GM23338 (cell line): ENCODE results near the gene TOM1L1. TPM values are rescaled to one million over a fixed set of nuclear protein-coding genes. Genes with fewer than 3 reads are reported as not detected.

Experiments used
- ATAC-seq: fragments of 200-7000 bp; cut with Tn5 transposase; 3 replicates; pipeline ENCODE4 v1.9.1; 2020
- DNase-seq: peaks from one replicate; pipeline ENCODE4 v3.0.0-alpha.2; 2015; ENCODE audit warnings: low spot score
- H2AFZ ChIP-seq: fragments of 200-600 bp; sonication (generic); 2 replicates; pipeline ENCODE4 v1.8.0; 2016; ENCODE audit warnings: antibody characterized with exemption, mild to moderate bottlenecking, moderate library complexity
- H3F3A ChIP-seq: fragments of 200-600 bp; sonication (generic); replicated peaks from 2 replicates; pipeline ENCODE4 v1.8.0; 2017; ENCODE audit warnings: antibody characterized with exemption, mixed run types, low read depth
- H3K27ac ChIP-seq: fragments of 200-600 bp; sonication (generic); 2 replicates; pipeline ENCODE4 v1.6.1; 2016; ENCODE audit warnings: low read depth
- H3K27me3 ChIP-seq: fragments of 200-600 bp; sonication (generic); 2 replicates; pipeline ENCODE4 v1.8.0; 2016; ENCODE audit warnings: mild to moderate bottlenecking, mixed run types, moderate library complexity; ENCODE audit not compliant: insufficient read depth
- H3K36me3 ChIP-seq: fragments of 200-600 bp; sonication (generic); 2 replicates; pipeline ENCODE4 v1.8.0; 2016; ENCODE audit warnings: mild to moderate bottlenecking; ENCODE audit not compliant: insufficient read depth
- H3K4me1 ChIP-seq: fragments of 200-600 bp; sonication (generic); 2 replicates; pipeline ENCODE4 v1.8.0; 2016; ENCODE audit warnings: mild to moderate bottlenecking, moderate library complexity; ENCODE audit not compliant: insufficient read depth
- H3K4me2 ChIP-seq: fragments of 200-600 bp; sonication (generic); 2 replicates; pipeline ENCODE4 v1.7.1; 2017; ENCODE audit warnings: mixed run types
- H3K4me3 ChIP-seq: fragments of 200-600 bp; sonication (generic); 2 replicates; pipeline ENCODE4 v1.6.1; 2016; ENCODE audit warnings: mixed run types
- H3K79me2 ChIP-seq: fragments of 200-600 bp; sonication (generic); replicated peaks from 2 replicates; pipeline ENCODE4 v1.8.0; 2017; ENCODE audit warnings: mild to moderate bottlenecking; ENCODE audit not compliant: insufficient read depth
- H3K9me2 ChIP-seq: fragments of 200-600 bp; sonication (generic); 2 replicates; pipeline ENCODE4 v1.8.0; 2017; ENCODE audit not compliant: insufficient read depth
- H4K20me1 ChIP-seq: fragments of 200-600 bp; sonication (generic); replicated peaks from 2 replicates; pipeline ENCODE4 v1.8.0; 2017; ENCODE audit warnings: mild to moderate bottlenecking; ENCODE audit not compliant: insufficient read depth
- H3K27ac Mint-ChIP-seq: 2 replicates; pipeline ENCODE4 v1.8.0; 2020; ENCODE audit warnings: inconsistent platforms, mild to moderate bottlenecking, moderate library complexity, mixed read lengths
- H3K27me3 Mint-ChIP-seq: 3 replicates; pipeline ENCODE4 v1.8.0; 2022; ENCODE audit warnings: low read depth, mild to moderate bottlenecking, moderate library complexity, mixed read lengths, inconsistent platforms; ENCODE audit not compliant: insufficient read depth, poor library complexity
- H3K36me3 Mint-ChIP-seq: 3 replicates; pipeline ENCODE4 v1.8.0; 2021; ENCODE audit warnings: low read depth, mild to moderate bottlenecking, inconsistent platforms, moderate library complexity, mixed read lengths
- H3K4me1 Mint-ChIP-seq: 3 replicates; pipeline ENCODE4 v1.8.0; 2020; ENCODE audit warnings: mild to moderate bottlenecking, inconsistent platforms, mixed read lengths
- H3K4me3 Mint-ChIP-seq: 3 replicates; pipeline ENCODE4 v1.8.0; 2021; ENCODE audit warnings: moderate library complexity, mild to moderate bottlenecking, inconsistent platforms, mixed read lengths
- H3K9me3 Mint-ChIP-seq: 3 replicates; pipeline ENCODE4 v1.8.0; 2020; ENCODE audit warnings: moderate library complexity, mild to moderate bottlenecking, inconsistent platforms, mixed read lengths
- EZH2phosphoT487 ChIP-seq: fragments of 200-600 bp; sonication (generic); IDR thresholded peaks from one replicate; pipeline ENCODE4 v1.8.1; 2018; ENCODE audit warnings: antibody characterized with exemption; ENCODE audit not compliant: unreplicated experiment
- JUNB ChIP-seq: IDR thresholded peaks from one replicate; pipeline ENCODE4 v1.6.1; 2016; ENCODE audit warnings: antibody characterized with exemption; ENCODE audit not compliant: unreplicated experiment
- ZNF114 ChIP-seq: fragments of 250-450 bp; sonication (Bioruptor Pico); IDR thresholded peaks from 2 replicates; pipeline ENCODE4 v1.5.0; 2020; ENCODE audit warnings: mild to moderate bottlenecking, moderate library complexity
- ZNF331 ChIP-seq: fragments of 250-450 bp; sonication (Bioruptor Pico); IDR thresholded peaks from 2 replicates; pipeline ENCODE4 v1.5.0; 2020; ENCODE audit warnings: low read depth, mild to moderate bottlenecking, moderate library complexity
- polyA plus RNA-seq: library from polyadenylated mRNA; unstranded; fragments of >200 nt; fragmentation: Nextera tagmentation; extraction: Ambion mirVana; gene quantifications from 2 replicates; pipeline ENCODE4 v1.2.1, GENCODE V29; 2016
- total RNA-seq: library from RNA; depleted of rRNA; stranded (reverse); fragments of >200 nt; shearing (Covaris generic); gene quantifications from 2 replicates; pipeline ENCODE4 v1.2.3, GENCODE V29; 2014
- TF ChIP-seq, protein P1 (sequence below): IDR thresholded peaks from one replicate; pipeline ENCODE4 v1.6.1; 2018; ENCODE audit warnings: antibody characterized with exemption; ENCODE audit not compliant: unreplicated experiment
- TF ChIP-seq, protein P2 (sequence below), 2 experiments: fragments of 200-600 bp in 1 of 2; sonication (generic) in 1 of 2; conservative IDR thresholded peaks; 2 replicates each; pipeline versions ENCODE4 v1.5.1 to v1.6.1; 2016 to 2017; ENCODE audit warnings: antibody characterized with exemption in 2 of 2, low read depth in 2 of 2, mild to moderate bottlenecking in 2 of 2, moderate library complexity in 1 of 2

TOM1L1 gene
- total and polyA plus RNA-seq, 2 experiments from 2014 or later = 46.8 to 58.0 TPM

DNA sequence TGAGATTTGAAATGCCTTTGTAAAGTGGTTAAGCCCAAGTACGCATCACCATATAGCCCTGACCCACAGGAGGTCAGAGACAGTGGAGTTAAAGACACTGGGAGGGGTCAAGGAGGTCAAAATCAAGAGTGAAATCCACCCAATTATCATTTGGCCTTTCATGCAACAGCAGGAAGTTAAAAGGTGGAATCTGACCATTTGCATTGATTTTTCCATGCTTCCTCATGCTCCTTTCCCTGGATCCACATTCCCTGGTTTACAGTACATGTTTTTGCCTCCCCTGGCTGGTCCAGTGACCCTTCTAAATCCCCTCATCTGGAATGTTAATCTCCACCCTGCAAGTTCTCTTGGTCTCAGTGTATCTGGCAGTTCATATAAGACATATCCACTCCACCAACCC lies 36.6 kb upstream of the TOM1L1 start:
- Histone ChIP-seq H3K4me2 (no peak overlapping the region), H2AFZ (no peak overlapping the region), H3K27me3 (no peaks in the 10 kb centered on the region), H4K20me1 (no peaks in the 10 kb centered on the region), H3K27ac (no peak overlapping the region), H3K4me3 (no peak overlapping the region), H3F3A (no peaks in the 10 kb centered on the region), H3K79me2 (no peaks in the 10 kb centered on the region), H3K36me3 (no peaks in the 10 kb centered on the region), H3K9me2 (0 out of 2 replicates have a peak, but pooled peaks cover 12% of the 10 kb centered on the region), H3K4me1 (no peaks in the 10 kb centered on the region)
- ATAC-seq (no peak), DNase-seq (no peak)
- no peak for TF ChIP-seq EZH2phosphoT487
- TF ChIP-seq JUNB = no peak
- TF ChIP-seq ZNF114 = no peak
- TF ChIP-seq, protein P1, sequence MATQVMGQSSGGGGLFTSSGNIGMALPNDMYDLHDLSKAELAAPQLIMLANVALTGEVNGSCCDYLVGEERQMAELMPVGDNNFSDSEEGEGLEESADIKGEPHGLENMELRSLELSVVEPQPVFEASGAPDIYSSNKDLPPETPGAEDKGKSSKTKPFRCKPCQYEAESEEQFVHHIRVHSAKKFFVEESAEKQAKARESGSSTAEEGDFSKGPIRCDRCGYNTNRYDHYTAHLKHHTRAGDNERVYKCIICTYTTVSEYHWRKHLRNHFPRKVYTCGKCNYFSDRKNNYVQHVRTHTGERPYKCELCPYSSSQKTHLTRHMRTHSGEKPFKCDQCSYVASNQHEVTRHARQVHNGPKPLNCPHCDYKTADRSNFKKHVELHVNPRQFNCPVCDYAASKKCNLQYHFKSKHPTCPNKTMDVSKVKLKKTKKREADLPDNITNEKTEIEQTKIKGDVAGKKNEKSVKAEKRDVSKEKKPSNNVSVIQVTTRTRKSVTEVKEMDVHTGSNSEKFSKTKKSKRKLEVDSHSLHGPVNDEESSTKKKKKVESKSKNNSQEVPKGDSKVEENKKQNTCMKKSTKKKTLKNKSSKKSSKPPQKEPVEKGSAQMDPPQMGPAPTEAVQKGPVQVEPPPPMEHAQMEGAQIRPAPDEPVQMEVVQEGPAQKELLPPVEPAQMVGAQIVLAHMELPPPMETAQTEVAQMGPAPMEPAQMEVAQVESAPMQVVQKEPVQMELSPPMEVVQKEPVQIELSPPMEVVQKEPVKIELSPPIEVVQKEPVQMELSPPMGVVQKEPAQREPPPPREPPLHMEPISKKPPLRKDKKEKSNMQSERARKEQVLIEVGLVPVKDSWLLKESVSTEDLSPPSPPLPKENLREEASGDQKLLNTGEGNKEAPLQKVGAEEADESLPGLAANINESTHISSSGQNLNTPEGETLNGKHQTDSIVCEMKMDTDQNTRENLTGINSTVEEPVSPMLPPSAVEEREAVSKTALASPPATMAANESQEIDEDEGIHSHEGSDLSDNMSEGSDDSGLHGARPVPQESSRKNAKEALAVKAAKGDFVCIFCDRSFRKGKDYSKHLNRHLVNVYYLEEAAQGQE = no peak
- H3K27ac Mint-ChIP-seq = no peak overlapping the region; the same call in 1 of the 2 replicates
- H3K4me1 Mint-ChIP-seq = no peaks in the 10 kb centered on the region
- no peaks in the 10 kb centered on the region for H3K9me3 Mint-ChIP-seq
- peaks cover 2% of the 10 kb centered on the region for H3K27me3 Mint-ChIP-seq
- H3K4me3 Mint-ChIP-seq = no peak overlapping the region
- H3K36me3 Mint-ChIP-seq = no peaks in the 10 kb centered on the region

DNA sequence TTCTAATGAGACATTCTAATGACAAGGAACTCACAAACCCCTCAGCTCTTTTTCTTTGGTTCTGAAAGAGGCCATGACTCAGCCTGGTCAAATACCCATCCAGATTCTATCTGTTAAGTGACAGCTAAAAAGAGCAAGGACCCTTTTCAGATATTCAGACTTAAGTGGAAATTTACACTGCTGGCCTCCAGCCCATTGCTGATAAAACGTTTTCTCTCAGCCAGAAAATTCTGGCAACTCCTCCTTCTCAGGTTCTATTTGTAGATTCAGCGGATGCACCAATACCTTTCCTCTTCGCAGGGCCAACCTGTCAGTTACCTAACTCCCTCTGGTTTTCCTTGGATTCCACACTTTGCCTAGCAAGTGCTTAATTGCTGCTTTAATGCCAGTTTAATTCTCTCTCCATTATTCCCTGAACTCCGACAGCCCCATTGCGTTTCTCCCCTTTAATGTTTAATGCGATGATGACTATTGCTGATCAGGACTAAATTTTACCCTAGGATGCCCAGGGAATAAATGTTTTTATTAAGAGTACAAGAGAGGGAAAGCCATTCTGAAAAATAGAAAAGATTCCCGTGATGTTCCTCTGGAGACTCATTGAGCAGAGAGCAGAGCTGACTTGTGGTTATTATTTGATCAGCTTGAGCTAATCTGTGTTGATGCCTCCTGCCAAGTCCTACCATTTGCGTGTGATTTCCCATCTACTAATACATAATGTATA lies 35.9 kb upstream of the TOM1L1 start:
- Histone ChIP-seq H3K4me2 (no peak overlapping the region), H2AFZ (no peak overlapping the region), H3K4me3 (no peak overlapping the region), H4K20me1 (no peaks in the 10 kb centered on the region), H3K27ac (no peak overlapping the region), H3K4me1 (no peaks in the 10 kb centered on the region), H3K9me2 (0 out of 2 replicates have a peak, but pooled peaks cover 12% of the 10 kb centered on the region), H3F3A (no peaks in the 10 kb centered on the region), H3K79me2 (no peaks in the 10 kb centered on the region), H3K36me3 (no peaks in the 10 kb centered on the region), H3K27me3 (no peaks in the 10 kb centered on the region)
- no peak for DNase-seq
- TF ChIP-seq ZNF114 (no peak), ZNF331 (CRISPR knock-in tag) (no peak), EZH2phosphoT487 (no peak)
- TF ChIP-seq, protein P2, sequence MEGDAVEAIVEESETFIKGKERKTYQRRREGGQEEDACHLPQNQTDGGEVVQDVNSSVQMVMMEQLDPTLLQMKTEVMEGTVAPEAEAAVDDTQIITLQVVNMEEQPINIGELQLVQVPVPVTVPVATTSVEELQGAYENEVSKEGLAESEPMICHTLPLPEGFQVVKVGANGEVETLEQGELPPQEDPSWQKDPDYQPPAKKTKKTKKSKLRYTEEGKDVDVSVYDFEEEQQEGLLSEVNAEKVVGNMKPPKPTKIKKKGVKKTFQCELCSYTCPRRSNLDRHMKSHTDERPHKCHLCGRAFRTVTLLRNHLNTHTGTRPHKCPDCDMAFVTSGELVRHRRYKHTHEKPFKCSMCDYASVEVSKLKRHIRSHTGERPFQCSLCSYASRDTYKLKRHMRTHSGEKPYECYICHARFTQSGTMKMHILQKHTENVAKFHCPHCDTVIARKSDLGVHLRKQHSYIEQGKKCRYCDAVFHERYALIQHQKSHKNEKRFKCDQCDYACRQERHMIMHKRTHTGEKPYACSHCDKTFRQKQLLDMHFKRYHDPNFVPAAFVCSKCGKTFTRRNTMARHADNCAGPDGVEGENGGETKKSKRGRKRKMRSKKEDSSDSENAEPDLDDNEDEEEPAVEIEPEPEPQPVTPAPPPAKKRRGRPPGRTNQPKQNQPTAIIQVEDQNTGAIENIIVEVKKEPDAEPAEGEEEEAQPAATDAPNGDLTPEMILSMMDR (conservative IDR thresholded peaks at IDR 0.05; ENCODE audit: low read depth in 2 of 2) = no peak
- Mint-ChIP-seq H3K9me3 (no peaks in the 10 kb centered on the region), H3K4me1 (no peaks in the 10 kb centered on the region), H3K36me3 (no peaks in the 10 kb centered on the region), H3K27me3 (peaks cover 2% of the 10 kb centered on the region), H3K4me3 (no peak overlapping the region), H3K27ac (no peak overlapping the region)
- ATAC-seq = no peak
